GM12872 (cell line): Measurements from ENCODE around the gene HHIP.

Experiments used
- TF ChIP-seq, protein P1 (sequence below): IDR thresholded peaks from 3 replicates; pipeline ENCODE4 v1.5.1; 2011; ENCODE audit warnings: low read depth, mild to moderate bottlenecking, low read length, moderate library complexity; ENCODE audit not compliant: insufficient read depth

Gene HHIP

DNA sequence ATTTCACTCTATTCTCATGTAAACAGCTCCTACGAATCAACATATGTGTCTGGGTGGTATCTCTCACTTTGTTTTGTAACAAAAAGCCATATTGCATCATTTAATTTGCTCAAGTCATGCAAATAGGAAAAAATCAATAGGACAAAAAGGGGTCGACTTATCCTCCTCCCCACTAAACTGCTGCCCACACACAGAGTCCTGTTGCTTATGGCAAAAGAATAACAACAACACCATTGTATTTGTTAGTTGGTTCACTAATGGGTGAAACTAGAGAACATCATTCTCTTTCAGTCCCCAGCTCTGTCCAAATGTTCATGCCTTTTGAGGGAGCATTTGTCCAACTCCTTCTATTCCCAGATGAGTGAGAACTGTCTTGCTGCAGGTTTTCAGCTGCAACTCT is 2.1 kb downstream of the HHIP start:
- TF ChIP-seq, protein P1, sequence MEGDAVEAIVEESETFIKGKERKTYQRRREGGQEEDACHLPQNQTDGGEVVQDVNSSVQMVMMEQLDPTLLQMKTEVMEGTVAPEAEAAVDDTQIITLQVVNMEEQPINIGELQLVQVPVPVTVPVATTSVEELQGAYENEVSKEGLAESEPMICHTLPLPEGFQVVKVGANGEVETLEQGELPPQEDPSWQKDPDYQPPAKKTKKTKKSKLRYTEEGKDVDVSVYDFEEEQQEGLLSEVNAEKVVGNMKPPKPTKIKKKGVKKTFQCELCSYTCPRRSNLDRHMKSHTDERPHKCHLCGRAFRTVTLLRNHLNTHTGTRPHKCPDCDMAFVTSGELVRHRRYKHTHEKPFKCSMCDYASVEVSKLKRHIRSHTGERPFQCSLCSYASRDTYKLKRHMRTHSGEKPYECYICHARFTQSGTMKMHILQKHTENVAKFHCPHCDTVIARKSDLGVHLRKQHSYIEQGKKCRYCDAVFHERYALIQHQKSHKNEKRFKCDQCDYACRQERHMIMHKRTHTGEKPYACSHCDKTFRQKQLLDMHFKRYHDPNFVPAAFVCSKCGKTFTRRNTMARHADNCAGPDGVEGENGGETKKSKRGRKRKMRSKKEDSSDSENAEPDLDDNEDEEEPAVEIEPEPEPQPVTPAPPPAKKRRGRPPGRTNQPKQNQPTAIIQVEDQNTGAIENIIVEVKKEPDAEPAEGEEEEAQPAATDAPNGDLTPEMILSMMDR: no peak

DNA sequence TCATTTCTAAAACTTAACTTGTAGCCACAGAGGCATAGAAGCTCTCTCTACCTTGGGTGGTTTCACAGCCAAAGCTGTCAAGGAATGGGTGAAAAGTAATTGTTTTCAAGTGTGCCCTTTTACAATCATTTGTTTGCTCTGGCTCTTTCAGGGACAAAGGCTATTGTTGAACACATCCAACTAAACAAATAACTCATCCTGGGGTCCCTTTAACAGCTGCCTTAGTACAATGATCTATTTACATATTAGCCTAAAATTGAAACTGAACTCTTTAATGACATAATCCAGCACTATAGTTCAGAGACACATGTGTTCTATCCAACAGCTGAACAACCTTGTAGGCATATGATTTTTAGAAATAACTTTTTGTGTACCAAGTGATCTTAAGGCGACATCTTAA is 3.7 kb downstream of the HHIP start:
- TF ChIP-seq, protein P1: no peak

DNA sequence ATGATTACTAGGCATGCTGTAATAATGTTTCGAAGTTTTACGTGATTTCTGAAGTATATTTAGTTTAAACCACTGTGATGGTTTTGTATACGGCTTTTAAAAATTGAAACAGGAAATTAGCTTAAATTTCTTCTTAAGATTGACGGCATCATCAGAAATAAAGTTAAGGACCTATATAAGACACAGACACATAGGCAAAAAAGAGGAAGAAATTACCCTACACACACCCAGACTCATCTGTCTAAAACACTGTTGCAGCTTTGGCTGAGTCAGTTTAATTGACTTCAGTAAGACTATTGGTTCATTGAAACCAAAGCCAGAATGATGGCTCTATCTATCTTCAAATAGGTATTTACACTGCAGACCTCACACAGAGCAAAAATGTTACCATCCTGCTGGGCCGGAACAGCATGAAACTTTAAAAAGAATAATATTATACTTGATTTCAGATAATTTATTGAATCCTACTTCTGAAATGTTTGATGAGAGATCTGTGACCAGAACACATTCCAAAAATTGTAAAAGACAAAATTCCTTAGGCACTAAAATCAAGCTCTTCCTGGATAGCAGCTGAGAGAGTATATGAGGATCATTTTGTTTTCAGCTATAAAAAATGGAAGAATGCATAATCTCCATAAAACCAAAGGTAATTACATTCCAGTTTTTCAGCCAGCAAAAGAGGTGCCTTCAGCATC is 4.5 kb downstream of the HHIP start:
- TF ChIP-seq, protein P1: no peak

DNA sequence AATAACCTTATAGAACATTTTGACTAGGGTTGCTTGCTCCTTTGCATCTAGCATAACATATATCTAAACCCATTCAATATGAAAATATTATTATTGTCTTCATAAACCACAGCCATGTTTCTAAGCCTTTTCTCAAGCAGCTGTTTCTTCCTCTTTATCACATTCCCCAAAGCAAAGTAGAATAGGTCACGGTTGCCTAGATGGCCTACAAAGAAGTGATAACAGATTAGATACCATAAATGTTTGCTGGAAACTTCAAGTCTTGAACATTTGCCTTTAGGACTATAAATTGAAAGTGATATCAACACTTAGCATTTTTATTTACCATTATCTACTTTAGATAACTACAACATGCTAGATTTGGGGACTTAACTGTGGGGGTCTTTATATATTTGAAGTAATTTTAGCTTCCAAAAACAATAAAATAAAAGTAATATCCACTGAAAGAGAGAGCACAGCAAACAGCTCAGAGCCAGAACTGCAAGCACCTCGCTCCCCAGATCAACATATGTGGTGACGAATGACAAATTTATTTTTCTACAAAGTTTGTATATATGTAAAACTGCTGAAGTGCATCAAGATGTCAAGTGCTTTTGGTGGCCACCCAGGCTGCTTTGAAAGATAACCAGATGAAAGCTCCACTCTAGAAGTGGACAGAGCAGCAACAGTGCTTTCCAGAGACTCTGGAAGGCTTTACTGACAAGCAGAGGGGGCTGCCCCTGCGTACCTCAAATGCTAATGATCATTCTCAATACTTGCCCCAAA is 8.0 kb downstream of the HHIP start:
- TF ChIP-seq, protein P1: no peak

DNA sequence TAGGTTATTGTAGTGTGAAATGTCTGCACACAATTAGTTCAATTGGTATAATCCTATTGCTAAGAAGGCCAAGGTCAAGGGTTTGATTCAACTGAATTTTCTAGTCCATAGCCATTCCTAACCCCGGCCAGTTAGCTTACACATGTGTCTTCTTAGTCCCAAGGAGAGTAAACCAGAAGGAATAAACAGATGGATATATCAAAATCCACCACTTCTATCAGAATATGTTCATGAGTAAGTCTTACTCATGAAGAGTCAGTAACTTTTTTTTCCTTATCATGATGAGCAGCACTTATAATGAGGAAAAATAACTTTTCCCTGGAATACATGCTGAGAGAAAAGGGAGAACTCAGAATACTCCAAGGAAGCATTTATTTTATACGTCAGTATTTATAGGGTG is 9.5 kb downstream of the HHIP start:
- TF ChIP-seq, protein P1: no peak

DNA sequence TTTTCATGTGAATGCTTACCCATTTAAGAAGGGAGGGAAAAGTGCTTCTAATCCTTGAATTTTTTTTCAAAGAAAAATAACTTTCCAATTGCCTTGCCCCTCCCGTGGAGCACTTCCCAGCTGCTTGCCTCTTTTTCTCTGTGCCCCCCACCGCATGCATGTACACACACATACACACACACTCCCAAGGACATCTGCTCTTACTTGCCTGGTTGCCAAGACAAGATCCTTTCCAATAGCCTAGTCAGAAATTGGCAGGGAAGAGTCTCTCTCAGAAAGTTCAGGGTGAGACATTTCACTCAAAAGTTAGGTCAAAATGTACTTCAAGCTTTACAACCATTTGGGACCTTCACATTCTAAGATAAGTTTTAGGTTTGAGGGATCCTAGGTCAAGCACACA is 10.9 kb downstream of the HHIP start:
- TF ChIP-seq, protein P1: no peak

DNA sequence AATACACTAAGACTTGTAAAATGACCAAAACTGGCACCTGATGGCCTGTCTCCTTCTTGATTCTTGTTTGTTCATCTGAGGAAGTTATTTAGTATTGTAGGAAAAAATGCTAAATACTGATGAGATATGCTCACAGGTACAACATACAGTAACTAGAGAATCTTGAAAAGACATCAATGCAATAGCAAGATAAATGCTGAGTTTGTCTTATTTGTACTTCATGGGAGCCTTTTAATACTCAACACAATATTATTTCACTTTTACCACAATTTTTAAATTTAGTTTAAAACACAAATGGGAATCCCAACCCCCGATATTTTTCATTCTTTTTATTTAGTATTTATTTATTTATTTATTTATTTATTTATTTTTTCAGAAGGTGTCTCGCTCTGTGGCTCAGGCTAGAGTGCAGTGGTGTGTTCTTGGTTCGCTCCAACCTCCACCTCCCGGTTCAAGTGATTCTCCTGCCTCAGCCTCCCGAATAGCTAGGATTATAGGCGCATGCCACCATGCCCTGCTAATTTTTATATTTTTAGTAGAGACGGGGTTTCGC is 12.1 kb downstream of the HHIP start:
- TF ChIP-seq, protein P1: no peak
